ENCODE data around the gene DSCAML1.

DSCAML1 gene

GRCh38 chr11:117633186-117633754 is 163.7 kb downstream of the DSCAML1 start:
- DNase-seq (ENCODE audit: low read depth) = no peak

DNA sequence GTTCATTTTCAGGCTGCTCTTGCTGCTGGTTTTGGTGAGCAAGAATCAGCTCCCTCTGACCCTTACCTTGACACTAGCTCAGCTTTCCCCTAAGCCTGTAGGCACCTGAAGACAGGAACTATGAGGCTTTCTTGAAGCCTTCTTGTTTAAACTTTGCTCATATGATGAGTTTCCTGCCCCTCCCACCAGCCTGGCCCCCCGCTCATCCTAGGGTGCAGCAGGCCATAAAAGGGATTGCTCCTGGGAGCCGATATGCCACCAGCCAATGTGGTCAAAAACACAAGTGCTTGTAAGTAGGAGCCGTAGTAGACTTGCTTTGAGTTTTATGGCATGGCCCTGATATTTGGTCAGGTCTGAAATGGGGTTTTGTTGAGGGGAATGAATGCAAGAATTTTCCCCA is 164.7 kb downstream of the DSCAML1 start:
- no peak for DNase-seq (ENCODE audit: low read depth)

- DNase-seq (ENCODE audit: low read depth) = no peak
Observed at GRCh38 chr11:117631336-117632140, 165.5 kb downstream of the DSCAML1 start.

GRCh38 chr11:117629891-117630538 is 167.0 kb downstream of the DSCAML1 start:
- DNase-seq (ENCODE audit: low read depth) = no peak

- no peak for DNase-seq (ENCODE audit: low read depth)
Observed at GRCh38 chr11:117629146-117629545, 167.9 kb downstream of the DSCAML1 start.

DNA sequence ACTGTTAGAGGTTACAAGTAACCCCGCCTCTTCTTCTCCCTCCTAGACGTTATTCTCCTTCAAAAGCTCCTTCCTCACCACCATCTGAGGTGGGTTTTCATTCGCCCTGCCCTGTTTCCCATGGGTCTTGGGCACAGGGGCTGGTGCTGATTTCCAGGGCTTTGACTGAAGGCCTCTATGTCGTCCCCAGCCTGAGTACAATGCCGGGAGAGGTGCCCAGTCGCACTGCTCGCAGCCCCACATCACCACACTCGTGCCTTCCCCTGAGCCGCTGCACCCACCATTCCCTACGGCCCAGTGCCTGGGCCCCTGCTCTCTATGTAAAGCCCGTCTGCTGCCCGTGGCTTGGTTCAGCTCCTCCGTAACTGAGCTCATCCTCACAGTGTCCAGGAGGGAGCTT is 169.8 kb downstream of the DSCAML1 start:
- no peak for DNase-seq (ENCODE audit: low read depth)

GRCh38 chr11:117626576-117626975 is 170.4 kb downstream of the DSCAML1 start:
- no peak for DNase-seq (ENCODE audit: low read depth)

DNA sequence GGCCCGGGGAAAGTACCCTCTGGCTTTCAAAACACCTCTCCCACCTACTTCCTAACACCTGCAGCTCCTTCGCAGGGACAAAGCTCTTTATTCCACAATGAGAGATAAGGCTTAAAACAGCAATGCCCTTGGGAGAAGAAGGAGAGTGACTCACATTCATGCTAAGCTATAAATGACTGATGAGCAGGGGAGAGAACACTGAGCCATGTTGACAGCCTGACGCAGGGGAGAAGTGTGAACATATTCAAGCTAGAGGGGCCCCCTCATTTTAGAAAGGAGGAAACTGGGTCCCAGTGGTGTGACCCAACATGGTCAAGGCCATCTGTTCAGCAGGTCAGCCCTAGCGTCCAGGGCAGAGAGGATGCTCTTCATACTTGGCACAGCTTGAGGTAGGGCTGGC is 171.8 kb downstream of the DSCAML1 start:
- DNase-seq (ENCODE audit: low read depth) = no peak

DNA sequence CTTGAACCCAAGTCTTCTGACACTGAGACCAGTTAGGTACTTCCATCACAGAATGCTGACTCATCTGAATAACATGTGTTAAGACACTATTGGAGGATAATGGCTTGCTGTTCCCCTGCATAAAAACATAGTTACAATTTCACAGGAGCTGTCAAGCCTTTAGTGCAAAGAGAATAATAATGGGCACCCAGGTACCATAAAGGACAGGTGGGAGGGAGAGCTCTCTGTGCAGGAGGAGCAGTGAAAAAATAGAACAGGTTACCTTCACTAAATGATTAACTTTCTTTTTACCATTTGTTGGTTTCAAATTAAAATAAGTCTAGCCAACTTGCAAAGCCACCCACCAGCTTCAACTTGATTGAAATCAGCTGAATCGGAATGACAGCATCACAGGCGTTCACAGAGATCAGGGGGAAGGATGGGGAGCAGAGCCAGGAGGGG is 173.2 kb downstream of the DSCAML1 start:
- DNase-seq (ENCODE audit: low read depth) = no peak

DNA sequence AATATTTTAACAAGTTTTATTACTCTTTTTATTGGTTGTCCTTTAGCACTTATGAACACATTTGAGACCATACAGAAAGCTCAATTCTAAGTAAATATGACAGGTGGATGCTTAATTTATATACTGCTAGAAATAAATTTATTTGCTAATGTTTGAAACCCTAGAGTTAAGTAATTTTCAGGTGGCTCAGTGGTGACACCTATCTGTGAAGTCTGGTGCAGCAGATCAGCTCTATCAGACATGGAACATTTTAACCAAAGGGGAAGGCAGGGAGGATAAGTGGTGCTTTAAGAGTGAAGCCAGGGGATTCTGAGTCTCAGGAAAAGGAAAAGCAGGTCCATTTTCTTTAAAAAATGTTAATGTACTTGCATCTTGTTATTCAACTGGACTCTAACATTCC is 175.8 kb downstream of the DSCAML1 start:
- no peak for DNase-seq (ENCODE audit: low read depth)

GRCh38 chr11:117620659-117621058 is 176.4 kb downstream of the DSCAML1 start:
- DNase-seq (ENCODE audit: low read depth) = no peak

DNA sequence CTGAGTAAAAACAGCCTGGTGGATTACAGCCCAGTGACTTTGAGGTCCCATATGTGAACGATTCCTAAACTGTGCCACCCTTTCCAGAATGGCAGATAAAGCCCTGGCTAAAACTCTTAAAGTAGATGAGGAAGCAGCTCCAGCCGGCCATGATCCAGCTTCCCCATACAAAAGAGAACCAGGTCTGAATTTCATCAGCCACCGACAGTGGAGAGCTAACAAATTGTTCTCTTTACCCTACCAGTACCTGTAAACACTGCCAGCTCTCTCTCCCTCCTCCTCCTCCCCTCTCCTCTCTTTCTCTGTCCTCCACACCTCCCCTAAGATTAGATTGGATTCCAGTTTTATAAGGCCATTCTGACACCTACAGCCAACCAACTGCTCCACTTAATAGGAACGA is 176.9 kb downstream of the DSCAML1 start:
- DNase-seq (ENCODE audit: low read depth) = no peak

DNA sequence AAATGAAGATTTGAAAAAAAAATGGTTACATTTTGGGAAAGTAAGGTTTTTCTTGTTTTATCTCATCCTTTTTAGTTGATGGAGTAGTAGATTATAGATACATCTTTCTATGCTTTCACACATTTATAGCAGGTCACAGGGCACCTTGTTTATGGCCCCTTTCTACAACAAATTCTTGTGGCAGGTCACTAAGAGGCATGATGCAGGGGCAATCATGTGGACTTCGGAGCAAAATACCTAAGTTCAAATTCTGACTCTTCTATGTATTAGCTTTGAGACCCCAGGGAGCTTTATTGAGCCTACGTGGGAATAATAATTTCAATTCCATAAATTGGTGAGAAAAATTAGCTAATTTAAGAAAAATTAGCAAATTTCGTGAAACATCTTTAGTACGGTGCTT is 177.4 kb downstream of the DSCAML1 start:
- DNase-seq (ENCODE audit: low read depth) = no peak

GRCh38 chr11:117618982-117619355 is 178.0 kb downstream of the DSCAML1 start:
- no peak for DNase-seq (ENCODE audit: low read depth)

- no peak for DNase-seq (ENCODE audit: low read depth)
Observed at GRCh38 chr11:117618302-117618981, 178.6 kb downstream of the DSCAML1 start.

GRCh38 chr11:117616979-117617378 is 180.0 kb downstream of the DSCAML1 start:
- DNase-seq (ENCODE audit: low read depth) = no peak

DNA sequence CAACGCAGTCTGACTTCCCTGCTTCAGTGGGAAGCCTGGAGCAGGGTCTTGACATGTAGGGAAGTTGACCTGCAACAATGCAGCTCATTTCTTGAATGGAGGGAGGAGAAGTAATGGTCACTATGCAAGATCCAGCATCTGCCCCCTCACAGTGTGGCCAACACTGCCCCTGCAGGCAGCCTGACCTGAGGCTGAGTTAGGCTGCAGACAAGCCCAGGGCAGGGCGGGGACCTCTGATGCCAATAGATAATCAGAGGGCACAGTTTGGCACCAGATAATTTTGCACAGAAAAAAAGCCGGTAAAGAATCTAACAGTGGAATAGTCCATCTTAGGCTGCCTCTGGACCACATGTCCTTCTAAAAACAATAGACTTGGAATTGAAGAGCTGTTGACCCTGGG is 182.3 kb downstream of the DSCAML1 start:
- DNase-seq (ENCODE audit: low read depth) = no peak

DNA sequence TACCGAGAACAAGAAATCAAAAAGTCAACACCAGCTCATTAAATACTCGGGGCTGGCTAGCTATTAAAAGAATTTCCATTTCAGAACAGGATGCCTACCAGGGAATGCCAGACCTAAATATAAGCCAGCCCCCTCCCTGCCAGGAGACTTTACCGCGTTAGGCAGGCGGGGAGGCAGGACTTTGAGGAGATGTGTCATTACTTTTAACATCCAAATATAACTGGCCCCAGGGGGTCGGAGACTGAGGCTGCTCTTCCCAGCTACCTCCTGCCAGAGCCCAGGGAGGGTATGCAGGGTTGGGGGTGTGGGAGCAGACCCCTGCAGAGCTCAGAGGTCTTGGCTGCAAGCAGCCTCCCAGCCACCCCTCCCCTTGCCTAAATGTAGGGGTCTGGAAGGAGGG is 183.5 kb downstream of the DSCAML1 start:
- no peak for DNase-seq (ENCODE audit: low read depth)

DNA sequence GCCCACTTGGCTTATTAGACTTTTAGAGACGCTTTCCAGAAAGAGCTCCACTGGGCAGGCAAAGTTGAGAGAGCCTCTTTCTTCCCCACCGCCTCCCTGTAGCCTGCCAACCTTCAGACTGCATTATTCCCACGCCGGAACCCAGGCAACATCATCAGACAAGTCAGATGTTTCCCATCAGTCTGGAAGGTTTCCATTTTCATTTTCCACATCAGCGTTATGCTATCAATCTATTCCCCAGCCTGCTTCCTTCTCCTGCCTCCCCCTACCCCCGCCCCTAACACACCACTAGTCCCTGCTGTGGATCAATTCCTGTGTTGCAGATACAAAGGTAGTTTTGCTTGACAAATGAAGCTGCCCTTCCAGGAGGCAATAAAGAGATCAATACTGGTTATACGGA is 184.8 kb downstream of the DSCAML1 start:
- DNase-seq (ENCODE audit: low read depth) = no peak

DNA sequence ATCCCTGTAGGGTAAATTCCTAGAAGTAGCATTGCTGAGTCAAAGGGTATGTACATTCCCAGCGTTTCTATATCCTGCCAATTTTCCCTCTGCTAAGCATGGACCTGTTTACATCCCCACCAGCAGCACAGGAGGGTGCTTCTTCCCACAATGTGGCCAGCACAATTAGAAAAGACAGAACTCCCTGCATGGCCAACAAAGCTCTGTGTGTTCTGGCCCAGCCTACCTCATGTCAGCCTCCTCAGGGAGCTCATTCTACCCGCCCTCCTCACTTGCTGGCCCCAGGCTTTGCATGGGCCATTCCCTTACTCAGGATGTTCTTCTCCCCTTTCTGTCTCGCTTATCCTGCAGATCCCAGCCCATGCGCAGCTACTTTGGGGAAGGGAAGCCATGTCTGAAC is 186.1 kb downstream of the DSCAML1 start:
- DNase-seq (ENCODE audit: low read depth) = no peak

- DNase-seq (ENCODE audit: low read depth) = no peak
Observed at GRCh38 chr11:117610045-117610444, 187.0 kb downstream of the DSCAML1 start.

DNA sequence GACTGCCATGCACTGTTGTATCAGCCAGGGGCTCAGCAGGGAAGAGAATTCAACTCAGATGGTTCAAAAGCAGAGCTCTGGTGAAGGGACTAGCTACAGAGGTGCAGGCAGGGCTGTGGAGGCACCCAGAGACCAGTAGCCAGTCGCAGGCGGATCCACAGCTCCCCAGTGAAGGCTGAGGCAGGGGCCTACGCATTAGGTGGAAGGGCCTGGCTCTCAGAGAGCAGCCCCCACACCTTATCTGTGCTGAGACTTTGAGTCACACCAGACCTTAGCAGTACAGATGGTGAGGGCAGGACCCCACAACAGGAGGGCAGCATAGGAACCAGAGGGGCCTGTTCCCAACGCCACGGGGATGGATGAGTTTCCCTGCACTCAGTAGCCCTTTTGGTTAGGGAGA is 189.6 kb downstream of the DSCAML1 start:
- DNase-seq (ENCODE audit: low read depth) = no peak

DNA sequence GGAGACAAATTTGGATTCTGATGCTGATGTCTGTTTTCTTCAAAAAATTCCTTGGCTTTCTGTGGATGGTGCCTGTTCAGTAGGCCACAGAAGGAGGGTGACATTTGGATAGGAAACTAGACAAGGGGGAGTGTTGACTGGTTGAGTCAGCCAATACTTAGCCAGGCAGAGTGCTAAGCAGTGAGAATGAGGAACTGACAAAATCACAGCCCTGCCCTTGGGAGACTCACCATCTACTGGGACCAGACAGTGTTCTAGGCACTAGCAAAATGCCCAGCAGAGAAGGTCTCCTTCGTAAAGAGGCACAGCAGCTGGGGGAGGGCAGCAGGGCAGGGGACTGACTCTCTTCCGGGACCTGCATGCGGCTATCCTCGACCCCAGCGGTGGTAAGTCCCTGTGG is 190.2 kb downstream of the DSCAML1 start:
- DNase-seq (ENCODE audit: low read depth) = no peak
